PC-3 (cell line): ENCODE measurements around the gene GLUD2. TPM values are rescaled to one million over a fixed set of nuclear protein-coding genes. Genes with fewer than 3 reads are reported as not detected.

Source experiments
- ATAC-seq: fragments of 200-7000 bp; cut with Tn5 transposase; 2 replicates; pipeline ENCODE4 v1.9.1; 2020; ENCODE audit warnings: mild to moderate bottlenecking, moderate library complexity
- BruUV-seq: library from RNA; stranded (reverse); fragments of 400-500 nt; replicated peaks from 2 replicates; lab custom pipeline; 2021; lab: Mats Ljungman, UMichigan
- CTCF ChIA-PET: fragments of 300-600 bp; sonication (Branson Sonifier 250); formaldehyde crosslinking; loops from one replicate; lab custom pipeline; 2022; ENCODE audit warnings: antibody characterized with exemption; lab: Charles Lee
- POLR2A ChIA-PET: fragments of 300-600 bp; sonication (Branson Sonifier 250); formaldehyde crosslinking; loops from one replicate; lab custom pipeline; 2022; ENCODE audit warnings: antibody characterized with exemption; ENCODE audit not compliant: unreplicated experiment; lab: Charles Lee
- DNase-seq: peaks from one replicate; pipeline ENCODE4 v3.0.0-alpha.2; 2015
- H2AFZ ChIP-seq: fragments of 300-600 bp; sonication (generic); 2 replicates; pipeline ENCODE4 v1.6.0; 2016; ENCODE audit warnings: antibody characterized with exemption, low read length
- H3F3A ChIP-seq: fragments of 300-600 bp; sonication (generic); one replicate; pipeline ENCODE4 v1.6.0; 2017; ENCODE audit warnings: antibody characterized with exemption, low read length, control low read depth, mild to moderate bottlenecking; ENCODE audit not compliant: unreplicated experiment
- H3K27ac ChIP-seq: fragments of 300-600 bp; sonication (generic); 2 replicates; pipeline ENCODE4 v1.5.1; 2016; ENCODE audit warnings: mild to moderate bottlenecking, low read length
- H3K27me3 ChIP-seq: fragments of 300-600 bp; sonication (generic); 2 replicates; pipeline ENCODE4 v1.6.1; 2016; ENCODE audit warnings: low read length, mixed read lengths
- H3K36me3 ChIP-seq: fragments of 300-600 bp; sonication (generic); 2 replicates; pipeline ENCODE4 v1.6.1; 2016; ENCODE audit warnings: low read depth, mixed run types, low read length, mixed read lengths
- H3K4me1 ChIP-seq: fragments of 300-600 bp; sonication (generic); 2 replicates; pipeline ENCODE4 v1.5.1; 2016; ENCODE audit warnings: low read length; ENCODE audit not compliant: insufficient read depth
- H3K4me2 ChIP-seq: fragments of 300-600 bp; sonication (generic); 2 replicates; pipeline ENCODE4 v1.6.0; 2016; ENCODE audit warnings: low read length
- H3K4me3 ChIP-seq: fragments of 300-600 bp; sonication (generic); 2 replicates; pipeline ENCODE4 v1.5.1; 2016; ENCODE audit warnings: mild to moderate bottlenecking, low read length, mixed read lengths
- H3K79me2 ChIP-seq: fragments of 300-600 bp; sonication (generic); 2 replicates; pipeline ENCODE4 v1.6.1; 2017; ENCODE audit warnings: low read length, mixed read lengths
- H3K9ac ChIP-seq: fragments of 300-600 bp; sonication (generic); 2 replicates; pipeline ENCODE4 v1.6.0; 2016; ENCODE audit warnings: mild to moderate bottlenecking, low read length
- H3K9me2 ChIP-seq: fragments of 300-600 bp; sonication (generic); replicated peaks from 2 replicates; pipeline ENCODE4 v1.6.1; 2016; ENCODE audit warnings: mixed run types, low read length, mixed read lengths
- H3K9me3 ChIP-seq: fragments of 300-600 bp; sonication (generic); 2 replicates; pipeline ENCODE4 v1.6.1; 2016; ENCODE audit warnings: low read length, mixed read lengths
- H4K20me1 ChIP-seq: fragments of 300-600 bp; sonication (generic); 2 replicates; pipeline ENCODE4 v1.6.1; 2016; ENCODE audit warnings: low read length, mixed read lengths
- EZH2 ChIP-seq: fragments of 300-600 bp; sonication (generic); IDR thresholded peaks from one replicate; pipeline ENCODE4 v1.6.1; 2017; ENCODE audit warnings: antibody characterized with exemption, mild to moderate bottlenecking, low read length; ENCODE audit not compliant: unreplicated experiment
- EZH2phosphoT487 ChIP-seq: fragments of 300-600 bp; sonication (generic); IDR thresholded peaks from 2 replicates; pipeline ENCODE4 v1.6.1; 2018; ENCODE audit warnings: mild to moderate bottlenecking, antibody characterized with exemption, low read length, borderline replicate concordance
- intact Hi-C: fragments of 100-400 bp; cut with micrococcal nuclease; formaldehyde crosslinking; loops from 2 replicates; pipeline ENCODE4 v1.9.0; 2023
- total RNA-seq: library from RNA; depleted of rRNA; stranded (reverse); fragments of >200 nt; gene quantifications from 2 replicates; pipeline ENCODE4 v1.2.3, GENCODE V29; 2014
- TF ChIP-seq, protein P1 (sequence below): fragments of 300-600 bp; sonication (generic); conservative IDR thresholded peaks from 2 replicates; pipeline ENCODE4 v1.5.1; 2017; ENCODE audit warnings: antibody characterized with exemption, low read depth, mild to moderate bottlenecking, low read length

The GLUD2 gene
- total RNA-seq, 1 experiment from 2014 or later, result 0.40 TPM

DNA sequence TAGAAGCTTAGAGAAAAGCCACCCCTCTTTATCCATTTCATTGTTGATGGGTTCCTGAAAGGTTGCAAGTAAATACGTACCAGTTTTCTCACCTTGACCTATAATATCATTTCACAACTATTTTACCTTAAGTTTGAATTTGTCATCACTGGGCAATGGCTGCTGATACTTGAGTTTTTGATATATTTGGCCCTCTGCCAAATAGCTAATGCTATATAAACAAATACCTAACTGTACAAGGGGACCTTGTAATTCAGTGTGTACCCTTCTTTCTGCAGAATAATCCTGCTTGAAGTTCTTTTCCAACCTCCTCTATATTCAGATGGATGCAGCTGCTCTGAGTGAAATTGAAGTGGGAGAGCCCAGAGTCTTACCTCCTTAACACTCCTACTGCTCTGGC is 19.0 kb upstream of the GLUD2 start:
- H2AFZ ChIP-seq, result no peak overlapping the region
- H4K20me1 ChIP-seq, result no peaks in the 10 kb centered on the region
- H3K4me1 ChIP-seq, result no peaks in the 10 kb centered on the region
- H3K9me2 ChIP-seq, result no peaks in the 10 kb centered on the region
- no peaks in the 10 kb centered on the region for H3K9me3 ChIP-seq
- intact Hi-C loops, result no loop called here
- no peaks in the 10 kb centered on the region for H3K79me2 ChIP-seq
- ATAC-seq (no peak), DNase-seq (no peak)
- H3F3A ChIP-seq, result no peaks in the 10 kb centered on the region
- H3K4me2 ChIP-seq, result no peak overlapping the region
- BruUV-seq, result no TSS peak
- H3K36me3 ChIP-seq, result no peaks in the 10 kb centered on the region
- TF ChIP-seq, protein P1, sequence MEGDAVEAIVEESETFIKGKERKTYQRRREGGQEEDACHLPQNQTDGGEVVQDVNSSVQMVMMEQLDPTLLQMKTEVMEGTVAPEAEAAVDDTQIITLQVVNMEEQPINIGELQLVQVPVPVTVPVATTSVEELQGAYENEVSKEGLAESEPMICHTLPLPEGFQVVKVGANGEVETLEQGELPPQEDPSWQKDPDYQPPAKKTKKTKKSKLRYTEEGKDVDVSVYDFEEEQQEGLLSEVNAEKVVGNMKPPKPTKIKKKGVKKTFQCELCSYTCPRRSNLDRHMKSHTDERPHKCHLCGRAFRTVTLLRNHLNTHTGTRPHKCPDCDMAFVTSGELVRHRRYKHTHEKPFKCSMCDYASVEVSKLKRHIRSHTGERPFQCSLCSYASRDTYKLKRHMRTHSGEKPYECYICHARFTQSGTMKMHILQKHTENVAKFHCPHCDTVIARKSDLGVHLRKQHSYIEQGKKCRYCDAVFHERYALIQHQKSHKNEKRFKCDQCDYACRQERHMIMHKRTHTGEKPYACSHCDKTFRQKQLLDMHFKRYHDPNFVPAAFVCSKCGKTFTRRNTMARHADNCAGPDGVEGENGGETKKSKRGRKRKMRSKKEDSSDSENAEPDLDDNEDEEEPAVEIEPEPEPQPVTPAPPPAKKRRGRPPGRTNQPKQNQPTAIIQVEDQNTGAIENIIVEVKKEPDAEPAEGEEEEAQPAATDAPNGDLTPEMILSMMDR, result no peak
- TF ChIP-seq EZH2, result no peak
- no peak for TF ChIP-seq EZH2phosphoT487
- CTCF ChIA-PET, result no interaction called here
- H3K27ac ChIP-seq, result no peak overlapping the region
- POLR2A ChIA-PET, result no interaction called here
- no peaks in the 10 kb centered on the region for H3K27me3 ChIP-seq
- H3K9ac ChIP-seq, result no peak overlapping the region
- H3K4me3 ChIP-seq, result no peak overlapping the region

- no peak overlapping the region for H3K27ac ChIP-seq
- no peak overlapping the region for H3K4me2 ChIP-seq
- no peaks in the 10 kb centered on the region for H3K27me3 ChIP-seq
- no peaks in the 10 kb centered on the region for H3K36me3 ChIP-seq
- no peak for DNase-seq
- no peaks in the 10 kb centered on the region for H3K9me2 ChIP-seq
- H4K20me1 ChIP-seq, result no peaks in the 10 kb centered on the region
- no peak for ATAC-seq
- H3K9ac ChIP-seq, result no peak overlapping the region
- no peaks in the 10 kb centered on the region for H3K79me2 ChIP-seq
- POLR2A ChIA-PET, result no interaction called here
- no peak overlapping the region for H3K4me3 ChIP-seq
- intact Hi-C loops, result no loop called here
- CTCF ChIA-PET, result no interaction called here
- no peaks in the 10 kb centered on the region for H3F3A ChIP-seq
- no peaks in the 10 kb centered on the region for H3K4me1 ChIP-seq
- H2AFZ ChIP-seq, result no peak overlapping the region
- no peaks in the 10 kb centered on the region for H3K9me3 ChIP-seq
- TF ChIP-seq, protein P1, result no peak
- no peak for TF ChIP-seq EZH2phosphoT487
- TF ChIP-seq EZH2, result no peak
- BruUV-seq, result no TSS peak
Measured at GRCh38 chrX:121030083-121030482, 17.3 kb upstream of the GLUD2 start.

GRCh38 chrX:121032531-121032930 is 14.9 kb upstream of the GLUD2 start:
- H4K20me1 ChIP-seq, result no peaks in the 10 kb centered on the region
- H3K79me2 ChIP-seq, result no peaks in the 10 kb centered on the region
- H2AFZ ChIP-seq, result no peak overlapping the region
- BruUV-seq, result no TSS peak
- DNase-seq (no peak), ATAC-seq (no peak)
- H3F3A ChIP-seq, result no peaks in the 10 kb centered on the region
- H3K27ac ChIP-seq, result no peak overlapping the region
- H3K9me3 ChIP-seq, result no peaks in the 10 kb centered on the region
- intact Hi-C loops, result no loop called here
- POLR2A ChIA-PET, result no interaction called here
- H3K4me2 ChIP-seq, result no peak overlapping the region
- H3K9me2 ChIP-seq, result no peaks in the 10 kb centered on the region
- no peaks in the 10 kb centered on the region for H3K4me1 ChIP-seq
- CTCF ChIA-PET, result no interaction called here
- no peaks in the 10 kb centered on the region for H3K36me3 ChIP-seq
- H3K9ac ChIP-seq, result no peak overlapping the region
- H3K27me3 ChIP-seq, result no peaks in the 10 kb centered on the region
- TF ChIP-seq, protein P1, result no peak
- TF ChIP-seq EZH2phosphoT487 (no peak), EZH2 (no peak)
- H3K4me3 ChIP-seq, result no peak overlapping the region
